Measurements from ENCODE around the gene UPF3A. TPM values are rescaled to one million over a fixed set of nuclear protein-coding genes. Genes with fewer than 3 reads are reported as not detected.
"Not testable (repeated sequence)": the region's sequence is repeated elsewhere in the genome, so short reads cannot be mapped to it uniquely, and the experiment has no call there.

UPF3A gene
- total and polyA plus RNA-seq, 2 experiments from 2014 or later: 25.3 to 50.8 TPM

DNA sequence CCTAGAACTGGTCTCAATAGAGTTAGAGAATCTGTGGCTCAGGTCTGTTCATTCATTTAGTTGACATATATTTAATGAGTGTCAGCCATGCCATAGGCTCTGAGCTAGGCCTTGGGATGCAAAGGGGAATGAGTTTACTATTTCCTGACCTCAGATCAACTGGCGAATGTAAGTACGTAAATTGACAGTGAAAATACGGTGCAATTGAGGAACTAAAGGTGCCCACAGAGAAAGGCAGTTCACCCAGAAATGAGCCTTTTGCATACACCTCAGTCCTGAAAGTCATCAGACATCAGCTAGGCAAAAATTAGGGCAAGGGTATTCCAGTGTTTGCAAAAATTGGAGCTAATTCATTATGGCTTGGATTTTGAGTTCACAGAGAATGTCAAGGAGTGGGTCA, 20.6 kb upstream of the UPF3A start:
- Histone ChIP-seq H3K9me3 (ENCODE audit: low read depth) (no peaks in the 10 kb centered on the region), H2AFZ (no peak overlapping the region), H3K79me2 (ENCODE audit: insufficient read depth) (0 out of 2 replicates have a peak, but pooled peaks cover 8% of the 10 kb centered on the region), H3K27me3 (replicated peaks; ENCODE audit: insufficient read depth) (no peaks in the 10 kb centered on the region), H3K4me3 (no peak overlapping the region), H3K4me1 (ENCODE audit: insufficient read depth) (peaks cover 21% of the 10 kb centered on the region), H3K27ac (no peak overlapping the region), H3K4me2 (ENCODE audit: unreplicated experiment) (no peak overlapping the region), H3K9me2 (ENCODE audit: insufficient read depth) (no peaks in the 10 kb centered on the region), H3K9ac (no peak overlapping the region), H3F3A (ENCODE audit: insufficient read depth) (peaks cover 64% of the 10 kb centered on the region), H3K36me3 (ENCODE audit: low read depth) (peaks cover 76% of the 10 kb centered on the region), H4K20me1 (ENCODE audit: insufficient read depth) (no peaks in the 10 kb centered on the region)
- DNase-seq: no peak
- in situ Hi-C loops (cut with MboI): no loop called here
- TF ChIP-seq EZH2phosphoT487 (IDR thresholded peaks at IDR 0.05; ENCODE audit: insufficient read depth, low read depth): no peak
- no peak for TF ChIP-seq EZH2 (IDR thresholded peaks at IDR 0.05; ENCODE audit: insufficient read depth, poor library complexity, severe bottlenecking)
- WGBS, 2 experiments (ENCODE audit: low coverage in 1 of 2, low lambda C conversion rate in 2 of 2, missing lambda C conversion rate in 2 of 2): 100% methylated on average over 3 of the region's 3 CpGs

- no peaks in the 10 kb centered on the region for H3K27me3 ChIP-seq (replicated peaks; ENCODE audit: insufficient read depth)
- in situ Hi-C loops (cut with MboI): no loop called here
- H3K4me2 ChIP-seq (ENCODE audit: unreplicated experiment): no peak overlapping the region
- H2AFZ ChIP-seq: no peak overlapping the region
- no peak overlapping the region for H3K4me3 ChIP-seq
- H3K79me2 ChIP-seq (ENCODE audit: insufficient read depth): peaks cover 13% of the 10 kb centered on the region; the same call in 1 of the 2 replicates
- H3K9me2 ChIP-seq (ENCODE audit: insufficient read depth): no peaks in the 10 kb centered on the region
- peaks cover 70% of the 10 kb centered on the region for H3F3A ChIP-seq (ENCODE audit: insufficient read depth)
- peaks cover 76% of the 10 kb centered on the region for H3K36me3 ChIP-seq (ENCODE audit: low read depth)
- H3K9me3 ChIP-seq (ENCODE audit: low read depth): no peaks in the 10 kb centered on the region
- peaks cover 26% of the 10 kb centered on the region for H3K4me1 ChIP-seq (ENCODE audit: insufficient read depth)
- no peak overlapping the region for H3K9ac ChIP-seq
- TF ChIP-seq EZH2 (IDR thresholded peaks at IDR 0.05; ENCODE audit: insufficient read depth, poor library complexity, severe bottlenecking) (no peak), EZH2phosphoT487 (IDR thresholded peaks at IDR 0.05; ENCODE audit: insufficient read depth, low read depth) (no peak)
- no peak for DNase-seq
- 90 to 94% methylated on average over 3 of the region's 3 CpGs for WGBS, 2 experiments (ENCODE audit: low coverage in 1 of 2, low lambda C conversion rate in 2 of 2, missing lambda C conversion rate in 2 of 2)
- no peak overlapping the region for H3K27ac ChIP-seq
- H4K20me1 ChIP-seq (ENCODE audit: insufficient read depth): no peaks in the 10 kb centered on the region
Measured at GRCh38 chr13:114261328-114261965, 20.0 kb upstream of the UPF3A start.

- in situ Hi-C loops (cut with MboI): no loop called here
- no peak overlapping the region for H3K4me3 ChIP-seq
- peaks cover 70% of the 10 kb centered on the region for H3F3A ChIP-seq (ENCODE audit: insufficient read depth)
- 94% methylated on average over 5 of the region's 5 CpGs for WGBS, 2 experiments (ENCODE audit: low coverage in 1 of 2, low lambda C conversion rate in 2 of 2, missing lambda C conversion rate in 2 of 2)
- TF ChIP-seq EZH2phosphoT487 (IDR thresholded peaks at IDR 0.05; ENCODE audit: insufficient read depth, low read depth) (no peak), EZH2 (IDR thresholded peaks at IDR 0.05; ENCODE audit: insufficient read depth, poor library complexity, severe bottlenecking) (no peak)
- no peaks in the 10 kb centered on the region for H3K9me3 ChIP-seq (ENCODE audit: low read depth)
- H3K79me2 ChIP-seq (ENCODE audit: insufficient read depth): peaks cover 25% of the 10 kb centered on the region; the same call in 1 of the 2 replicates
- H3K27ac ChIP-seq: no peak overlapping the region
- no peaks in the 10 kb centered on the region for H4K20me1 ChIP-seq (ENCODE audit: insufficient read depth)
- H3K4me1 ChIP-seq (ENCODE audit: insufficient read depth): peaks cover 26% of the 10 kb centered on the region
- H2AFZ ChIP-seq: no peak overlapping the region
- no peaks in the 10 kb centered on the region for H3K9me2 ChIP-seq (ENCODE audit: insufficient read depth)
- H3K4me2 ChIP-seq (ENCODE audit: unreplicated experiment): no peak overlapping the region
- no peak overlapping the region for H3K9ac ChIP-seq
- H3K36me3 ChIP-seq (ENCODE audit: low read depth): peaks cover 71% of the 10 kb centered on the region
- no peaks in the 10 kb centered on the region for H3K27me3 ChIP-seq (replicated peaks; ENCODE audit: insufficient read depth)
- no peak for DNase-seq
Measured at GRCh38 chr13:114263578-114263977, 17.8 kb upstream of the UPF3A start.

DNA sequence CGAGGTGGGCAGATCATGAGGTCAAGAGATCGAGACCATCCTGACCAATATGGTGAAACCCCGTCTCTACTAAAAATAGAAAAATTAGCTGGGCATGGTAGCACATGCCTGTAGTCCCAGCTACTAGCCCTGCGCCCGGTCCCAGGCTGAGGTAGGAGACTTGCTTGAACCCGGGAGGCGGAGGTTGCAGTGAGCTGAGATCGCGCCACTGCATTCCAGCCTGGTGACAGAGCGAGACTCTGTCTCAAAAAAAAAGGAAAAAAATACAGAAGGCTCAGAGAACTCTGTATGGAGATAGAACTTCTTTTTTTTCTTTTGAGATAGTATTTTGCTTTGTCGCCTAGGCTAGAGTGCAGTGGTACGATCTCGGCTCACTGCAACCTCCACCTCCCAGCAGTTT, 17.1 kb upstream of the UPF3A start:
- H3K27me3 ChIP-seq (replicated peaks; ENCODE audit: insufficient read depth); H3K9me2 ChIP-seq (ENCODE audit: insufficient read depth); H4K20me1 ChIP-seq (ENCODE audit: insufficient read depth); H3K4me3 ChIP-seq; in situ Hi-C loops (cut with MboI); H3K9me3 ChIP-seq (ENCODE audit: low read depth); DNase-seq; H2AFZ ChIP-seq; H3K9ac ChIP-seq: not testable (repeated sequence)
- H3K4me2 ChIP-seq (ENCODE audit: unreplicated experiment): peak overlapping the region; percentile 51
- WGBS, 2 experiments (ENCODE audit: low coverage in 1 of 2, low lambda C conversion rate in 2 of 2, missing lambda C conversion rate in 2 of 2): 95 to 98% methylated on average over 13 of the region's 13 CpGs
- H3K36me3 ChIP-seq (ENCODE audit: low read depth): peaks cover 69% of the 10 kb centered on the region
- H3K4me1 ChIP-seq (ENCODE audit: insufficient read depth): peaks cover 26% of the 10 kb centered on the region
- H3F3A ChIP-seq (ENCODE audit: insufficient read depth): peaks cover 68% of the 10 kb centered on the region
- H3K79me2 ChIP-seq (ENCODE audit: insufficient read depth): peaks cover 28% of the 10 kb centered on the region; the same call in 1 of the 2 replicates
- H3K27ac ChIP-seq: peak overlapping the region; percentile 66
